Mucosa of descending colon (tissue), 3 donors: ENCODE data around the gene PTPRE. TPM values are rescaled to one million over a fixed set of nuclear protein-coding genes. Genes with fewer than 3 reads are reported as not detected.

Experiments used
- ATAC-seq: fragments of 200-7000 bp; cut with Tn5 transposase; one replicate; pipeline ENCODE4 v1.9.1; 2020; ENCODE audit warnings: mild to moderate bottlenecking, moderate library complexity
- DNase-seq, 3 donors: peaks; one replicate each; pipeline ENCODE4 v3.0.0-alpha.2; 2020
- H3K36me3 ChIP-seq: fragments of 200-600 bp; one replicate; pipeline ENCODE4 v1.8.0; 2021; ENCODE audit warnings: low read depth, mild to moderate bottlenecking
- H3K4me1 ChIP-seq: fragments of 200-600 bp; one replicate; pipeline ENCODE4 v1.8.0; 2021; ENCODE audit warnings: low read depth, mild to moderate bottlenecking
- H3K4me3 ChIP-seq: fragments of 200-600 bp; one replicate; pipeline ENCODE4 v1.8.0; 2021; ENCODE audit warnings: mild to moderate bottlenecking
- H3K9me3 ChIP-seq: fragments of 200-600 bp; one replicate; pipeline ENCODE4 v1.8.0; 2021; ENCODE audit warnings: mild to moderate bottlenecking
- CTCF ChIP-seq: fragments of 200-600 bp; IDR thresholded peaks from one replicate; pipeline ENCODE4 v1.8.0; 2022; ENCODE audit warnings: antibody characterized with exemption, mild to moderate bottlenecking
- intact Hi-C, 2 donors: fragments of 100-400 bp; cut with DNase I in 1 of 2; cut with micrococcal nuclease in 1 of 2; formaldehyde crosslinking; loops; one replicate each; pipeline versions ENCODE4 v1.11.0 to v1.11.1; 2022; cut with DNase I, micrococcal nuclease
- total RNA-seq, 3 donors: library from RNA; stranded (reverse); fragmentation: NEBNext Ultra II Directional in 2 of 3; extraction: Animal tissue kit (Norgen Biotek cat#: 25700) in 2 of 3; gene quantifications; one replicate each; pipeline versions ENCODE4 v1.2.1 to v1.2.4, GENCODE V29; 2021 to 2023
- donor health status: DM: no; HTN: no; CAD: no; lungs with moderate emphysema.
- donor health status: DM: no; HTN: no; CAD: no.
- donor health status: DM: no; HTN: yes; CAD: no.

The PTPRE gene
- total RNA-seq, 3 donors from 2014 or later: 28.8 to 33.6 (median 32.5) TPM

GRCh38 chr10:128018691-128019090 lies 111.8 kb downstream of the PTPRE start:
- no peak overlapping the region for H3K4me3 ChIP-seq
- no peak for TF ChIP-seq CTCF
- no peaks in the 10 kb centered on the region for H3K36me3 ChIP-seq
- H3K4me1 ChIP-seq: no peaks in the 10 kb centered on the region
- no peaks in the 10 kb centered on the region for H3K9me3 ChIP-seq
- intact Hi-C loops: loop anchor here in 1 of 2 donors (10.0 kb wide), 1 partner anchor 114 kb away; the partner anchor contains the start of gene PTPRE
- ATAC-seq: no peak
- DNase-seq: no peak

GRCh38 chr10:128022261-128023196 lies 115.6 kb downstream of the PTPRE start:
- no peaks in the 10 kb centered on the region for H3K4me1 ChIP-seq
- intact Hi-C loops: no loop called here
- H3K4me3 ChIP-seq: no peak overlapping the region
- no peaks in the 10 kb centered on the region for H3K9me3 ChIP-seq
- TF ChIP-seq CTCF: no peak
- DNase-seq (no peak), ATAC-seq (no peak)
- no peaks in the 10 kb centered on the region for H3K36me3 ChIP-seq

- no peak for TF ChIP-seq CTCF
- intact Hi-C loops: no loop called here
These were observed 117.5 kb downstream of the PTPRE start for GRCh38 chr10:128024426-128024825.

GRCh38 chr10:128025437-128025836 lies 118.5 kb downstream of the PTPRE start:
- Histone ChIP-seq H3K4me3 (no peak overlapping the region), H3K9me3 (no peaks in the 10 kb centered on the region), H3K4me1 (no peaks in the 10 kb centered on the region), H3K36me3 (no peaks in the 10 kb centered on the region)
- no peak for TF ChIP-seq CTCF
- intact Hi-C loops: no loop called here
- ATAC-seq: no peak
- no peak for DNase-seq

More at GRCh38 chr10:128024426-128024825, 117.5 kb downstream of the PTPRE start:
- H3K36me3 ChIP-seq: no peaks in the 10 kb centered on the region
- ATAC-seq (no peak), DNase-seq (no peak)
- no peaks in the 10 kb centered on the region for H3K9me3 ChIP-seq
- no peak overlapping the region for H3K4me3 ChIP-seq
- no peaks in the 10 kb centered on the region for H3K4me1 ChIP-seq

GRCh38 chr10:128025951-128026350 lies 119.0 kb downstream of the PTPRE start:
- no peak for TF ChIP-seq CTCF
- H3K4me3 ChIP-seq: no peak overlapping the region
- H3K4me1 ChIP-seq: no peaks in the 10 kb centered on the region
- H3K36me3 ChIP-seq: no peaks in the 10 kb centered on the region
- no peaks in the 10 kb centered on the region for H3K9me3 ChIP-seq
- ATAC-seq: no peak
- intact Hi-C loops: no loop called here
- no peak for DNase-seq
